GM18861 (cell line): ENCODE data around the gene SUMF1.
"Not testable (repeated sequence)": the region's sequence is repeated elsewhere in the genome, so short reads cannot be mapped to it uniquely, and the experiment has no call there.

Source experiments
- ATAC-seq: cut with Tn5 transposase; IDR thresholded peaks from one replicate; pipeline ENCODE4 v1.9.1; 2021; ENCODE audit not compliant: unreplicated experiment

Gene SUMF1

GRCh38 chr3:4462369-4463040 lies 4.6 kb downstream of the SUMF1 start:
- no peak for ATAC-seq

GRCh38 chr3:4461468-4462090 lies 5.5 kb downstream of the SUMF1 start:
- ATAC-seq = no peak

- no peak for ATAC-seq
Measured at GRCh38 chr3:4460334-4460733, 6.7 kb downstream of the SUMF1 start.

GRCh38 chr3:4458961-4459360 lies 8.1 kb downstream of the SUMF1 start:
- no peak for ATAC-seq

- ATAC-seq = not testable (repeated sequence)
Measured at GRCh38 chr3:4456780-4457179, 10.3 kb downstream of the SUMF1 start.

GRCh38 chr3:4454142-4454541 lies 12.9 kb downstream of the SUMF1 start:
- no peak for ATAC-seq

GRCh38 chr3:4449043-4449805 lies 17.8 kb downstream of the SUMF1 start:
- ATAC-seq = no peak

- no peak for ATAC-seq
Measured at GRCh38 chr3:4448187-4448586, 18.9 kb downstream of the SUMF1 start.

- no peak for ATAC-seq
Measured at GRCh38 chr3:4447295-4447999, 19.6 kb downstream of the SUMF1 start.

- no peak for ATAC-seq
Measured at GRCh38 chr3:4440951-4441350, 26.1 kb downstream of the SUMF1 start.

GRCh38 chr3:4438296-4438695 lies 28.8 kb downstream of the SUMF1 start:
- ATAC-seq = no peak

GRCh38 chr3:4432259-4432658 lies 34.8 kb downstream of the SUMF1 start:
- ATAC-seq = no peak

GRCh38 chr3:4429648-4430350 lies 37.3 kb downstream of the SUMF1 start:
- no peak for ATAC-seq

- ATAC-seq = peak; percentile 98
Measured at GRCh38 chr3:4426782-4427344, 40.2 kb downstream of the SUMF1 start.

GRCh38 chr3:4426261-4426781 lies 40.7 kb downstream of the SUMF1 start:
- ATAC-seq = no peak

GRCh38 chr3:4425707-4426106 lies 41.4 kb downstream of the SUMF1 start:
- ATAC-seq = no peak

GRCh38 chr3:4425055-4425454 lies 42.0 kb downstream of the SUMF1 start:
- ATAC-seq = no peak

GRCh38 chr3:4421121-4421520 lies 45.9 kb downstream of the SUMF1 start:
- peak; percentile 85 for ATAC-seq

GRCh38 chr3:4419920-4420319 lies 47.1 kb downstream of the SUMF1 start:
- ATAC-seq = no peak

GRCh38 chr3:4419386-4419785 lies 47.7 kb downstream of the SUMF1 start:
- no peak for ATAC-seq
